Measurements from ENCODE around the gene NFS1.

NFS1 gene

DNA sequence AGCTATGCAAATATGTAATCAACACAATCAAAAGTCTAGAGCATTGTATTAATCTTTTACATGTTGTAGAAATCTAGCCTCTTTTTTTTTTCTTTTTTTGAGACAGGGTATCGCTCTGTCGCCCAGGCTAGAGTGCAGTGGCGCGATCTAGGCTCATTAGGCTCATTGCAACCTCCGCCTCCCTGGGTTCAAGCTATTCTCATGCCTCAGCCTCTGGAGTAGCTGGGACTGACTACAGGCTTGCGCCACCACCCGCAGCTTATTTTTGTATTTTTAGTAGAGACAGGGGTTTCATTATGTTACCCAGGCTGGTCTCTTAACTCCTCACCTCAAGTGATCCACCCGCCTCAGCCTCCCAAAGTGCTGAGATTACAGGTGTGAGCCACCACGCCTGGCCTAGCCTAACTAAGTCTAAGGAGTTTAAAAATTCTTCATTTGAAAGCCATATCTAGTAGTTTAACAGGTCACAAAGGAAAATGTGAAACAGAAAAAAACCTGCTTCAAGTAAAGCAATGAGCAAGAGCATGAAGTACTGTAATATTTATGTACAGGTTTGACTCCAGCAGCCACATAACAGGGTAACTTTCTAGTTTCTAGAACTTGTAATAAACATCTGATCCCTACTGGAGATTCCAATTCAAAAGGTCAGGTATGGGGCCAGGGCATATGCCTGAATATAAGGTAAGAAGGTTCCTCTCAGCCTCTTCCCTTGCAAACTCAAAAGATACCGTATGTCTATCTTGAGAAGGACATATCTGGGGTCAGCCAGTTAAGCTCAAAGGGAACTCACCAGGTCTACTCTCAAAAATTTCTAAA is 38.8 kb downstream of the NFS1 start:
- TF ChIP-seq, protein P1, sequence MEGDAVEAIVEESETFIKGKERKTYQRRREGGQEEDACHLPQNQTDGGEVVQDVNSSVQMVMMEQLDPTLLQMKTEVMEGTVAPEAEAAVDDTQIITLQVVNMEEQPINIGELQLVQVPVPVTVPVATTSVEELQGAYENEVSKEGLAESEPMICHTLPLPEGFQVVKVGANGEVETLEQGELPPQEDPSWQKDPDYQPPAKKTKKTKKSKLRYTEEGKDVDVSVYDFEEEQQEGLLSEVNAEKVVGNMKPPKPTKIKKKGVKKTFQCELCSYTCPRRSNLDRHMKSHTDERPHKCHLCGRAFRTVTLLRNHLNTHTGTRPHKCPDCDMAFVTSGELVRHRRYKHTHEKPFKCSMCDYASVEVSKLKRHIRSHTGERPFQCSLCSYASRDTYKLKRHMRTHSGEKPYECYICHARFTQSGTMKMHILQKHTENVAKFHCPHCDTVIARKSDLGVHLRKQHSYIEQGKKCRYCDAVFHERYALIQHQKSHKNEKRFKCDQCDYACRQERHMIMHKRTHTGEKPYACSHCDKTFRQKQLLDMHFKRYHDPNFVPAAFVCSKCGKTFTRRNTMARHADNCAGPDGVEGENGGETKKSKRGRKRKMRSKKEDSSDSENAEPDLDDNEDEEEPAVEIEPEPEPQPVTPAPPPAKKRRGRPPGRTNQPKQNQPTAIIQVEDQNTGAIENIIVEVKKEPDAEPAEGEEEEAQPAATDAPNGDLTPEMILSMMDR (IDR thresholded peaks at IDR 0.05; ENCODE audit: extremely low read depth, insufficient read depth, missing control alignments), result no peak
- in situ Hi-C loops (cut with MboI; ENCODE audit: low pct_unique_long_range_greater_than_20kb, low sequenced_read_pairs, unreplicated experiment), result no loop called here
- no peak for DNase-seq (ENCODE audit: low spot score)

- in situ Hi-C loops (cut with MboI; ENCODE audit: low pct_unique_long_range_greater_than_20kb, low sequenced_read_pairs, unreplicated experiment), result no loop called here
- TF ChIP-seq, protein P1 (IDR thresholded peaks at IDR 0.05; ENCODE audit: extremely low read depth, insufficient read depth, missing control alignments), result no peak
- DNase-seq (ENCODE audit: low spot score), result no peak
Measured at GRCh38 chr20:35657271-35657670, 41.9 kb downstream of the NFS1 start.

GRCh38 chr20:35654415-35654814 is 44.7 kb downstream of the NFS1 start:
- TF ChIP-seq, protein P1 (IDR thresholded peaks at IDR 0.05; ENCODE audit: extremely low read depth, insufficient read depth, missing control alignments), result no peak
- in situ Hi-C loops (cut with MboI; ENCODE audit: low pct_unique_long_range_greater_than_20kb, low sequenced_read_pairs, unreplicated experiment), result no loop called here
- no peak for DNase-seq (ENCODE audit: low spot score)

GRCh38 chr20:35653893-35654292 is 45.3 kb downstream of the NFS1 start:
- in situ Hi-C loops (cut with MboI; ENCODE audit: low pct_unique_long_range_greater_than_20kb, low sequenced_read_pairs, unreplicated experiment), result no loop called here
- DNase-seq (ENCODE audit: low spot score), result no peak
- TF ChIP-seq, protein P1 (IDR thresholded peaks at IDR 0.05; ENCODE audit: extremely low read depth, insufficient read depth, missing control alignments), result no peak

DNA sequence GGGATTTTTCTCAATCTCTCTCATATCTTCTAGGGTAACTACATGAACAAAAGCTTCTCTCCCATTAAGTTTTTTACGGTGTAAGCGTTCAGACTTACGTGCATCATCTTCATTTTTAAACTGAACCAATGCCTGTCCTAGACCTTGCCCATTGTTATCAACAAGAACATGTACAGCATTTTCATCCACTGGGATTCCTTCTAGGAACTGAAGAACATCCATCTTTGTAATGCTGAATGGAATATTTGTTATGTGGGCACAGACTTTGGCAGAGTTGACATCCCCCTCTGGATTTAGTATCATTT is 45.8 kb downstream of the NFS1 start:
- no peak for DNase-seq (ENCODE audit: low spot score)
- in situ Hi-C loops (cut with MboI; ENCODE audit: low pct_unique_long_range_greater_than_20kb, low sequenced_read_pairs, unreplicated experiment), result no loop called here

DNA sequence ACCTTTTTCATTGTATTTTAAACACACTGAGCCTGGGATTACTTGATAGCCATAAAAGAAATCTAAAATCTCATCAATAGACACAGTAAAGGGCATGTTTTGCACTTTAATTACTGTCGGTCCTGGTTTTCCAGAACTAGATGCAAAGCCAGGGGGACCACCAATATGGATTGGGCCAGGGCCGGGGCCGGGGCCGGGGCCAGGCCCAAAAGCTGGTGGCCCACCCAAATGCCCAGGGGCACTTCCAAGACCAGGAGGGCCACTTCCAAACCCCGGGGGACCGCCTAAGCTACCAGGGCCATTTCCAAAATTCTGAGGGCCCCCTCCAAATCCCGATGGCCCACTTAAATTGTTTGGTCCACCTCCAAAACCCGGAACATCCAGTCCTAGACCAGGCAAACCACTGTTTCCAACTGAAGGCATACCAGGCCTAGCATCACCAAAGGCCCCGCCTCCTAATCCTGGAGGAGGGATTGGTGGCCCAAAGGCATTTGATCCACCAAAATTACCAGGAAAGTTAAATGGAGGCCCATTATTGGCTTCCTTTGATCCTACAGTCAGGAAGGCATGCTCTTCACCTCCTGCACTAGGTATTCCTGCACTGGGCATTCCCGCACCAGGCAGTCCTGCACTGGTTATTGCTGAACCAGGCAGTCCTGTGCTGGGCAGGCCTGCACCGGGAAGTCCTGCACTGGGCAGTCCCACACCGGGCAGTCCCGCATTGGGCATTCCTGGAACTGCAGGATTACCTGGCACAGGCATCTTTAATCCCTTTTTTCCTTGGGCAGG is 46.3 kb downstream of the NFS1 start:
- DNase-seq (ENCODE audit: low spot score), result no peak
- in situ Hi-C loops (cut with MboI; ENCODE audit: low pct_unique_long_range_greater_than_20kb, low sequenced_read_pairs, unreplicated experiment), result no loop called here
- TF ChIP-seq, protein P1 (IDR thresholded peaks at IDR 0.05; ENCODE audit: extremely low read depth, insufficient read depth, missing control alignments), result no peak

More for the DNA sequence above, 45.8 kb downstream of the NFS1 start:
- TF ChIP-seq, protein P1 (IDR thresholded peaks at IDR 0.05; ENCODE audit: extremely low read depth, insufficient read depth, missing control alignments), result no peak
